Muscle of back (tissue), 13 donors: ENCODE results near the gene SERPINB3. TPM values are rescaled to one million over a fixed set of nuclear protein-coding genes. Genes with fewer than 3 reads are reported as not detected.
"Not testable (repeated sequence)": the region's sequence is repeated elsewhere in the genome, so short reads cannot be mapped to it uniquely, and the experiment has no call there.

Experiments used
- DNase-seq, 3 donors: peaks; one replicate each; pipeline versions ENCODE4 v3.0.0 to v3.0.0-alpha.2; 2013
- long read RNA-seq, 9 donors: transcript quantifications; one replicate each; lab custom pipeline, GENCODE V29; 2026
- polyA plus RNA-seq, 10 donors: library from polyadenylated mRNA; unstranded; fragments of 120-200 nt; gene quantifications; one replicate each; pipeline ENCODE4 v1.2.1, GENCODE V29; 2013; ENCODE audit not compliant: insufficient read length in 10 of 10

Gene SERPINB3
- 1 to 10 TPM in 1 of 10 donors, under 1 TPM in 1, not detected in 8; 0.57 to 4.3 TPM for polyA plus RNA-seq
- long read RNA-seq, donor 1: 0 reads
- long read RNA-seq, donor 2: 0 reads
- long read RNA-seq, donor 3: 0 reads
- long read RNA-seq, donor 4: 0 reads
- long read RNA-seq, donor 5: 0 reads
- long read RNA-seq, donor 6: 0 reads
- long read RNA-seq, donor 7: 0 reads
- long read RNA-seq, donor 8: 0 reads
- long read RNA-seq, donor 9: 0 reads

DNA sequence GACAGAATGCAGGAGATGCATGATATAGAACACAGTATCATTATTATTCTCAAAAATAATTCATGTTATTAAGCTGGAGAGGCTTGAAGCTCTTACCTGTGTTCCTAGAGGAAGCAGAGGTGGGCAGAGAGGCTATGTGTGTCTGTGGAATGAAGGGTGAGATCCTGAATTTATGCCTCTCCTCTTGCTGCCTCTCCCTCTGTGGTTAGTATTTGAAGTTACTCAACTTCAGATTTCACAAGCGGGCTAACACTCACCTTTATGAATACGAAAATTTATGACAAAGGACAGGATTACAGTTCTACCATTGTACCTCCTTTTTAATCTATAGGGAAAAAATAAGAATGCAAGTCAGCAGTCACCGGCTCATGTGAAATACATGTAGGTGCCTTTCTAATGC lies at the start of gene SERPINB3:
SERPINB3 (minus strand) TSS at position 144 of the 400 bp plus-strand sequence. CDS start 677 bp downstream, outside the sequence.
- not testable (repeated sequence) for DNase-seq

DNA sequence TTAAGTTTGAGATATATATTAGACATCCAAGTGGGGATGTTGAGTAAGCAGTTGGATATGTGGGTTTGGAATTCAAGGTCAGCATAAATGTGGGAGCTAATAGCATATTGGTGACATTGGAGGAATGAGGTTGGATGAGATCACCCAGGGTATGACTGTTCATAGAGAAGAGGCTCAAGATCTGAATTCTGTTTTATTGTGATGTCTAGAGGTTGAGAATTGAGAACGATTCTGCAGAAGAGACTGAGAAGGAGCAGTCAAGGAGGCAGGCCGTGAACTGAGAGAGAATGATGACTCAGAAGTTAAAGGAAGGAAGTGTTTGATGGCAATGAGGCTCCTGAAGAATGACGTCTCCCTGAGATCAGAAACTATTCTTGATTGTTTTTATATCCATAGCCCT lies 47.0 kb upstream of the SERPINB3 start:
- peak in 1 of 3 donors; percentile 72 for DNase-seq

DNA sequence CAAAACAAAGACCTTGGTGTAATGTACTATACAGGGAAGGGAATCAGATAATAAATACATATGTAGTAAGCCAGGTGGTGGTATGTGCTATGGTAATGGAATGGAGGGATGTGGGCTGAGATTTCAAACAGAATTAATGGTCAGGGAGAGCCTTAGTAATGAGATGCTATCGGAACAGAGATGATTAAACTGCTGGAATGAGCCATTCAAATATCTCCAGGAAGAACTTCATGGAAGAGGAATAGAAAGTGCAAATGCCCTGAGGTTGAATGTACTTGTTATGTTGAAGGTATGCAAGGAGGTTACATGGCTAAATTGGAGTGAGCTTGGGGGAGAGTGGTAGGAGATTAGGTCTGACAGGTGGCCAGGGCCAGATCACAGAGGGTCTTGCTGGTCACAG lies 46.1 kb upstream of the SERPINB3 start:
- no peak for DNase-seq

DNA sequence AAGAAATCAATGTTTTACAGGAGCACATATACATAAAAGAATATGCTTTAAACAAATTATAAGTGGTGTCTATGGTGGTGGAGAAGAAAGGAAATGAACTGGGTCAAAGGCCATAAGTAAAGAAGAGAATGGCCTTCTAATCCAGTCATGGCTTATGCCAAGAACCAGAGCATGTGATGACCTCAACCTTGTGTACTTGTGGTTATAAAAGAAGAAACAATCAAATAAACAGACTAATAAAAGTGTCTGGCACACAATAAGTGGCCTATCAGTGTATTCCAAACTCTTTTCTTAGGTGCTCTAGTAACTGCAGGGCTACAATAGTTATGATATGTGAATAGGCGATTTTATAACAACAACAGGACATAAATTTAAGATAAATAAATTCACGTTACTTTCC lies 43.7 kb upstream of the SERPINB3 start:
- no peak for DNase-seq

DNA sequence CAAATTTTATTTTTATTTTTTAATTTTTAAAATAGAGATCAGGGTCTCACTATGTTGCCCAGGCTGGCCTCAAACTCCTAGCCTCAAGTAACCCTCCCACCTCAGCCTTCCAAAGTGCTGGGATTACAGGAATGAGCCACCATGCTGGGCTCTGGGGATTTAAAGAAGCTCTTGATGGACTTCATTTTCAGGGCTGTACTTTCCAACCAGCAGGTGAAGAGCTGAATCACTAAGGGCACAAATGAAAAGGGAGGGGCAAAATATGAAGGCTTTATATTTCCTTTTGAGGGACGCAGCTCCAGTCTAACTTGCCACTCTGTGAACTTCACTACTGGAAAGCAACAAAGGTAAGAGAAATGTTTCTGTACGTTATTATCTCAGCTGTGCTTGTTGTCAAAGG lies 41.0 kb upstream of the SERPINB3 start, which contains the start of gene SERPINB11:
SERPINB11 (plus strand) TSS at position 301 of the 400 bp plus-strand sequence. CDS start 7,234 bp downstream, outside the sequence.
- DNase-seq: no peak

DNA sequence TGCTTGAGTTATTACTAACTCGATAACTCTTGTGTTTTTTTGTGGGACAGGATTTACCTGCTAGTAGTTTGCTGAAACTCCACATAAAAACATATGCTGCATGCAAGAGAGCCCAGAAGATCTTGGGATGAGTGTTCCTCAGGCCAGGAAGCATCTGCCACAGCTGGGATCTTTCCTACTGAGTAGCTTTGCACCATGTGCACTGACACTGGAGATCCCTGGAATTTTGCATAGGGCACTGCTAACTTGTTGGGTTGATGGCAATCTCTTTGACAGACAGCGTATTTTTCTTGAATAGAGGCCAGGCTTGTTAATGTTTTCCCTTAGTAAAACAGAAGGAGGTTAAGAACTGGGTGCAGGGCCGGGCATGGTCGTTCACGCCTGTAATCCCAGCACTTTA lies 40.3 kb upstream of the SERPINB3 start:
- DNase-seq: no peak

DNA sequence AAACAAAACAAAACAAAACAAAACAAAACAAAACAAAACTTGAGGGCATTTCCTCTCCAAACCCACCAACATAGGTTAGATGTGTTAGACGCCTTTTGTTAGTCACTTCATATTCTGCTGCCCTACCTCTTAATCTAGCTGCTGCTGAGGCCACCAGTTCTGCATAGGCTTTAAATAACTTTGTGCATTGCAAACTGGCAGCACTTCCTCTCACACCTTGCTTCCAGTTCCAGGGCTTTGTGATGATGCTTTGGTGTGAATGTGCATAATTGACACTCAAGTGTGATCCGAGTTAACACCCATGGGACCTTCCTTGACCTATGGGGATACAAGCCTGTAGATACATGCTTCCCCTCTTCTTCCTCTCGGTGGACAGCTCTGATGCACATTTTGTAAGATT lies 38.8 kb upstream of the SERPINB3 start:
- no peak for DNase-seq

DNA sequence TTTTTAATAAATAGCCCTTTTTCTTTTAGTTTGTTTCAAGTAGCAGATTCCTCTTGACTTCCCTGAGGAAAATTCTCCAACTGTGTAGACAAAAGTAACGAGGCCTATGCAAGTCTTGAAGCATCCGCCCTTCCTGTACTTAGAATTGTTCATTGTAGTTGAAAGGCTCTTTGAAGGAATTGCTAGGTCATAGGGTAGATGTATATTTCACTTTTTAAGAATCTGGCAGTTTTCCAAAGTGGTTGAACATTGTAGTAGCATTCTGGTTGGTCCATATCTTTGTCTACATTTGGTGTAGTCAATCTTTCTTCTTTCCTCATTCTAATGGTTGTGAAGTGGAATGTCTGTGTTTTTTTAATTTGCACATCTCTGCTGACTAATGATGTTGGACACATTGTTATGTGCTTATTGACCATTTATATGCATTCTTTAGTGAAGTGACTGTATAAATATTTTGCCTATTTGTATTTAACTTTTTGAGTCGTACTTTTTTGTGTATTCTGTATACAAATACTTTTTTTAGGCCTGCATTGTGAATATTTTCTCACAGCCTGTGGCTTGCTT lies 35.5 kb upstream of the SERPINB3 start:
- no peak for DNase-seq

DNA sequence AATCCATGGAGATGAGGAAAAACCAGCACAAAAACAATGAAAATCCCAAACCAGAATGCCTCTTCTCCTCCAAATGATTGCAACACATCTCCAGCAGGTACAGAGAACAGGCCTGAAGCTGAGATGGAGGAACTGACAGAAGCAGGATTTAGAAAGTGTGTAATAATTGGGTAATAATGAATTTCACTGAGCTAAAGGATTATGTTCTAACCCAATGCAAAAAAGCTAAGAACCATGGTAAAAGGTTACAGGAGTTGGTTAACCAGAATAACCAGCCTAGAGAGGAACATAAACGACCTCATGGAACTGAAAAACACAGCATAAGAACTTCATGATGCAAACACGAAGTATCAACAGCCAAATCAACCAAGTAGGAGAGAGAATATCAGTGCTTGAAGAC lies 27.4 kb upstream of the SERPINB3 start:
- DNase-seq: no peak

DNA sequence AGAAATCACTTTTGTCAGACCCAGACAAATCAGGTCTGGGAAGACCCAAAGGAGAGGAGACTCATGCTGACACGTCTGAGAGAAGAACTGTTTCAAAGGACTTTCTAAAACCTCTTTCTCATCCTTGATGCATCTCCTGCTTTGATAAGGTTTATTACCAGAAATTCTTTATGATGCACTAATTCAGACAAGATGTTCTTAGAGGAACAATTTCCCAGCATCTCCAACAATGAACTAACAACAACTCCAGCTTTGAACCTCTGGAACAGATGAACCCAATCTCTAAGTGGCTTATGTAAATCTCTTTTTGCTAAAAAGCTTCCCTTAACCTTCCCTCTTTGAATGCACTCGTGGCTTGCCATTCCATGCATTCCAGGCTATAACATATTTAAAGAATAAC lies 25.2 kb upstream of the SERPINB3 start:
- no peak for DNase-seq

DNA sequence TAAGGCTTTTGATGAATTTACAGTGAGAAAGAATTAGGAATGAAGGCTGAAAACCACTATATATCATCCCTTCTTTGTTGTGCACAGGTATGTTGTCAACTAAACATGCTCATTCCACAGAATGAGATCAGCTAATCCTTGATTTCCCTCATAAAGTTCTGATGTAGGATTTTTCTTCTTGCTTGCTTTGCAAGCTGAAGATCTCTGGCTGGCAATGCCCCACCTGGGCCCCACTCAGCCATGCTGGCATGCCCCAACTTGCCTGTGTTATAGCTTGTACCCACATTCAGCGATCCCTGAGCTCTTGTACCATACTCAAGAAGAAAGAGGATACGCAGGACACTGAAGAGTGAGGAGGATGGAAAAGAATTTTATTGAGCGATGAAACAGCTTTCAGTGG lies 23.0 kb upstream of the SERPINB3 start:
- no peak for DNase-seq

DNA sequence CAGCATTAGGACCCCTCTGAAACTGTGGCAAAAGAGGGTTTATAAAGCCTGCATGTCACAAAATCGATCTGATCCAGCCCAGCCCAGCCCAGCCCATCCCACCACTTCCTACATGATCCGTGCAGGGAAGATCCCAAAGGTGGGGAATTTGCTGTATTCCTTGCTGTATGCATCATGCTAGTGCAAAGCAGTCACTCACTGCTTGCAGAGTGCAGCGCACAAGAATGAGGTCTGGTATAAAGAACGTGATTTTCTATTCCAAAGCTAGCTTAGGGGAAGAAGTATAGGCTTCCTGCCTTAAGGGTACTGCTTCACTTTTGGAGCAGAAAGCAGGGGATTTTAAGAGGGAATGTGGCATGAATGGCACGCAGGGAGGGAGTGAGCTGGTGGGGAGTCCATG lies 22.2 kb upstream of the SERPINB3 start:
- no peak for DNase-seq

DNA sequence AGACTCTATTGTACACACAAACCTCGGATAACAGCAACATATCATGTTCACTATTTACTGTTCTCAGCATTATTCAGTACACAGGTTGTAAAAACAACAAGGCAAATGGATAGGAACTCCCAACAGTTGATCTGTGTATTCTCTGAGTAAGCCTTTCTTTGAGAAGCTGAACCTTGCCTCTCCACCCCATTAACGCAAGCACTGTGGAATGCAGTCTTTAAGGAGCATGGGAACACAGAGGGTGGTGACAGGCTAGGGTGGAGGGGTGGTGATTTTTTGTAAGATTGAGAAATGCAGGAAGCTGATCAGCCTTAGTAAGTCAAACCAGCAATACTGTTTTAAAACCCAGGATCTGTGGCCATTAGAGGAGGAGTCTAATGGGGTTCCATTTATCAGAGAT lies 21.5 kb upstream of the SERPINB3 start:
- DNase-seq: peak in 2 of 3 donors; percentile 11 to 89

DNA sequence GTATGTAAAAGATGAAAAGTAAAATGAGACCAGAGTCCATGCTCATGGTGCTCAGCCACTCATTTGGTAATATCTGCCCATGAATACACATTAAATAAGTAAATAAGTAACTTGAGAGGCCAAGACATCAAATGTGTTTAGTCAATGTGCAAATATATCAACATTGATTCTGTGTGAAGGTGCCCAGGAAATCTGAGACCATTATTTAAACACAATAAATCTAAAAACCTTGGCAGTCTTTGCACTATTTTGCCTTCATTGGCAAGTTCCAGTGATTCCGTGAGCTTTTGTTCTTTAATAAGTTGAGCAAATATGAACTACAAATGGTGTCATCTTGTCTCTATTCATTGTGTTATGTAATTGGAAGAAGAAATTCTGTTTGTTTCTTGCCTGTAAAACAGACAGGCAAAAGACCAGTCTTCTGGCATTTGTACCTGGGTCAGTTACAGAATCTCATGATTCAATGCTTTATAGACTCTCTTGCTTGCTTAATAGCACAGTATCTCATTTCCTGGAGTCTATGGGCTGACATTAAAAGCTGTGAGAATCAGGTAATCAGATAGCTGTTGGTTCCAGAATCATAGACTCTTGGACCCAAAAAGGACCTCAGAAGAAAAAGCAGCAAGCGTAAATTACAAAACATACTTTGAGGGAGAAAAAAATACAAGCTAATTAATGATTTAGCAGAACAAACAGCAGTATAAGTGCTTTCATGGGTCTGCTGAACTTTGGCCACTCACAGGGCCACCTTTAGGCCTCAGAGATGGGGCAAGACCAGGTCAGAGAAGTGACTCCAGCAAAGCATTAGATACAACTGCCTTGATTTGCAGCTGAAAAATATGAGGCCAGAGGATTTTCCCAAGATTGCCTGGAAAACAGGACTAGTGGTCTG lies 20.0 kb upstream of the SERPINB3 start:
- DNase-seq: no peak

DNA sequence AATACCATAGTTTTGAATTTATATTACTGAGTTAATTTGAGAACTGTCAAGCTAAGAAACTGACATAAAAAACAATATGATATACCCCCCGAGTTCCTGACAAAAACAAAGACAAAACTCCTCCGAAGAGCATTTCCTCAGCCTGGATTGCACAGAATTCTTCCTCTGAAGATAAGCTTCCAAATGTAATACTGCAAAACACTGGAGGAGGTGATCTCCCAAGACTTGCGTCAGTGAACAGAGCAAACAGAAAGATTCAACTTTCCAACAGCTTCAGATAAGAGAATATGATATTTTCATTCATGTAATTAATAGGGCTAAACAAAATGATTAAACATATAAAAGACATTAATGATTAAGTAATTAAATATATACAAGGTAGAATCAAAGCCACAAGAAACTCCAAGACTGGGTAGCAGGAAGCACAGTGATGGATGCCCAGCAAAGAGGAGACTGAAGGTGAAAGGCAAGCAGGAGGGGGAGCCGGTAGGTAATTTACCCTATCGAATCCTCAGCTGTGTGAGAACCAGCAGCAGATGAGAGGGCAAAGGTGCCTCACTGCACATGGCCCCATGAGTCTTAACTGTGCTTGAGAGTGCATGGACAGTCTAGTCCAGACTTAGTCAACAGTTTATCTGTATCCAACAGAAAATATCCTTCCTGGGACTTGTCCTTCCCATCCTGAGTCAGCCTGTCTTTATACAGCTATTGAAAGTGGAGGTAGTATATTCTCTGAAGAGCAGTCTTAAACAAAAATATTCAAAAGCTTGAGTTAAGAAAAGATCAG lies 18.3 kb upstream of the SERPINB3 start:
- no peak for DNase-seq

DNA sequence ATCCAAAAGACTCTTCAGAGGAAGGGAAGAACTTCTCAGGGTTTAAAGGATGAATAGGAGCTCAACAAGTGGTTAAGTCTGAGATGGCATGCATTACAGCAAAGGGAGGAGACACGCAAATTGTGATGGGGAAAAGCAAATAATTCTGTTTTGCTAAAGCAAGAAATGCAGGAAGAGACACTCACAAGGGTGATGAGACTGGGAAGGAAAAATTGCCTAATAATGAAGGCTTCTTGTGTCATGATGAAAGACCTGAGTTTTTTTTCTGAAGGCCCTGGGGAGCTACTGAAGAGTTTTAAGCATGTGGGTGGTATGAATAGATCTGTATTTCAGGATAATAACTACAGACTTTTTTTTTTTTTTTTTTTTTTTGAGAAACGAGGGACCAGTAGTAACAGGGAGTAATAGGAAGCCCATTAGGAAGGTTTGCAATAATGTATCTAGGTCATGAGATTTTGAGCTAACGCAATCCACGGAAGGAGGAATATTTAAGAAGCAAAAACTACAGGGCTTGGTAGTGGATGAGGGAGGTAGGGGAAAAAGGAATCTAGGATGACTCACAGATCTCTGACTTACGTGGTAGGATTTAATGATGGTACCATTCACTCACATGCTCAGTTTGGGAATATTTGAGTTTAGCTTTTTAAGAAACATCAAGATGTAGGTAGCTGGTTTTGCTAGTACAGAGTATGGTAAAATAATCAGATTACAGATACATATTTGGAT lies 16.0 kb upstream of the SERPINB3 start:
- DNase-seq: no peak

DNA sequence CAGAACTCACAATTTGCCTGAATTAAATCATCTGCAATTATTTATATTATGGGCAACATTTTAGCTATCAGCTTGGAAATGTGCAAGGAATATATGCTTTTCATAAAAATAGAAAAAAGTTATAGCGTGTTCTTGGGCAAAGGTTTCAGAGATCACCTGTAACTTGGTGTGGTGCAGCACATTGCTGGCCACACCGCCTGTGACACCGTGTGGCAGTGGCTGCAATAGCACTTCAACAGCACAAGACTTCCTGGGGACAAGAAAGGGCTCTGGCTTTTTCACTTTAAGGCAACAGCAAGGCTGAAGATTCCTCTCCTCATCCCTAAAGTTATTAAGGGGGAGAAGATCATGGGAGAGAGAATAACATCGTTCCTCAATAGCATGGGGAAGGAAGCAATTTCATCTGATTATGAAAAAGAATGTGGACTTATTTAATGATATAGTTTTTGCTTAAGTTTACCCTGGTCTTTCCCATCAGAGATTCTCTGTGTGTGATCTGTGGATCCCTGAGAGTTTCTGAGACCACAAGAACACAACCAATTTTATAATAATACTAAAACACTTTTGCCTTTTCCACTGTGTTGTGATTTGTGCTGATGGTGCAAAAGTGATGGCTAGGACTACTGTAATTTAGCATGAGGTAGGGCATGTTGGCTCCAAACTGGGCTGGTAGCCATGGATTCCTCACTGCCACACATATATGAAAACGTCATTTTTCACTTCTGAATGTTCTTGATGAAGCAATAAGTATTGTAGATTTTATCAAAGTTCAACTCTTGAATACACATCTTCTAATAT lies 15.0 kb upstream of the SERPINB3 start:
- DNase-seq: no peak

DNA sequence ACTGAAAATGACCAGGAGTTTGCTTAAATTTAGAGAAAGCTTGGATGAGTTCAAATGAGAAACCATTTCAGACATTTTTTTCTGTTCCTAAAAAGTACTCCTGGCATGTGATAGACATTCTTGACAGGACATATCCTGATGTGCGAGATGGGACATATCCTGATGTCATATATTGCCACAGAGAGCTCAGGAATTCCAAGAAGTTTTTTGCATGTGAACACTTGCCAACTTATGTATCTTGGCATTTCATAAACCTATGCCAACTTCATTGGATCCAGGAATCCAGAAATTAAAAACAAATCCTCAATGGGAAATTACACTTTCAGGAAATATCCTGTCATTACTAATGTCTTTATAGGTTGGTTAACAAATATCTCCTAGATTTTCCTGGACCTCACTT lies 2.9 kb upstream of the SERPINB3 start:
- DNase-seq: no peak

DNA sequence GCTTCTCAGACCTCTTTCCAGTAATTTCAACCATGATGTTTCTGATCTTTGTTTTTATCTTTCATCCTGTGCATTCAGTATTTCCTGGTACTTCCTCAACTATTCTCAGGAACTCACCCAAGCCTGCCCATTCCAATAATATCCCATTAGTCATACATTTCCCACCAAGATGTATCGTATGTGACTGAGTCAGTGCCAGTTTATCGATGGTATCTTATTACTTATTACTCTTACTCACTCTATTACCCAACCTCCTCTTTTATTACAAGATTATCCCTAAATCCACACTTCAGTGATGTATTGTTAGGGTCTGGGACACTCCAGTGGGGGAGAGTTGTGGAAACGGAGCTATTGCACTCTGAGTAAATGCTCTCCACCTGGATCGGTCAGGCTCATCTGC lies 2.8 kb downstream of the SERPINB3 start:
- DNase-seq: not testable (repeated sequence)

DNA sequence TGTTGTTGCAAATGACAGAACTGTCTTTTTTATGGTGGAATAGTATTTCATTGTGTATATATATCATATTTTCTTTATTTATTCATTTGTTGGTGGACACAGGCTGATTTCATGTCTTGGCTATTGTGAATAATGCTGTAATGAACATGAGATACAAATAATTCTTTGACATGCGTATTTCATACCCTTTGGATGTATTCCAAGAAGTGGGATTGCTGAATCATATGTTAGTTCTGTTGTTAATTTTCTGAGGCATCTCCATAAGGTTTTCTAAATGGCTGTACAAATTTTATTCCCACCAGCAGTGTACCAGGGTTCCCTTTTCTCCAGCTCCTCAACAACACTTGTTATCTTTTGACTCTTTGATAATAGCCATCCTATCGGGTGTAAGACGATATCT lies 11.4 kb downstream of the SERPINB3 start:
- DNase-seq: peak in 2 of 3 donors; percentile 5 to 36
